NCI-H748 (cell line): ENCODE measurements around the gene AHCYL1.

Experiments used
- DNase-seq: peaks from one replicate; lab custom pipeline; 2025; ENCODE audit not compliant: unreplicated experiment; lab: John Stamatoyannopoulos, UW

AHCYL1 gene

GRCh38 chr1:109975718-109976117 lies 8.8 kb upstream of the AHCYL1 start:
- DNase-seq = no peak

DNA sequence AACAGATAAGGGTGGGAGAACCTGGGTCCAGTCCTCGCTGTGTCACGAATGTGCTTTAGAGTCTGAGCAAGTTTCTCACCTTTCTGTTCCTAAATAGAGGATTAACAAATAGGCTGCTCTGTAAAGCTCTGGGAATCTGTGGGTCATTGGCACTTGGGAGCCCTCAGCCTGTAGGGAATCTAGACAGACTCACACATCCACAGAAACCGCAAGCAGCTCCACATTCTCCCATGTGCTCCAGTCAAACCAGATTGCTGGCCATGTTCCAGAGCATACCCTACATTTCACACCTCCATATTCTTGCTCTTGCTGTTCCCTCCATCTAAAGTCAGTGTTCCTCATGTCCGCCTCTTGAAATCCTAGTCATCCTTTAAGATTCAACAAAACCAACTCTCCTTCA lies 7.8 kb upstream of the AHCYL1 start:
- no peak for DNase-seq

DNA sequence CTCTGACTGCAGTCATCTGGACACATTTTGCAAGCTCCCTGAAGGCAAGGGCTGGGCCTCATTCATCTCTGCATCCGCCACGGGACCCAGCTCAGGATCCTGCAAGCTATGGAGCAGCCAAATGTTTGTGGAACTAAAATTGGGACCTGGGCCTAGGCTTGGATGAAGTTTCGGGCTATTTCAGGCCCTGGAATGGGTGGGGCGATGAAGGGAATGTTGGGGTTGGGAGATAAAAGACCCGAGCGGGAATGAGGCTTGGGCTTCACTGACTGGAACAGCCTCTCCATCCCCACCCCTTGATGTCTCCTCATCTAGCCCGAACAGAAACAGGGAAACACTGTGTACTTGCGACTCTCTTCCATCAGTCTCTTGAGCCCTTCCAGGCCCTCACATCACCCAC lies 7.3 kb upstream of the AHCYL1 start:
- no peak for DNase-seq

- DNase-seq = no peak
Measured at GRCh38 chr1:109977657-109978378, 6.7 kb upstream of the AHCYL1 start.

DNA sequence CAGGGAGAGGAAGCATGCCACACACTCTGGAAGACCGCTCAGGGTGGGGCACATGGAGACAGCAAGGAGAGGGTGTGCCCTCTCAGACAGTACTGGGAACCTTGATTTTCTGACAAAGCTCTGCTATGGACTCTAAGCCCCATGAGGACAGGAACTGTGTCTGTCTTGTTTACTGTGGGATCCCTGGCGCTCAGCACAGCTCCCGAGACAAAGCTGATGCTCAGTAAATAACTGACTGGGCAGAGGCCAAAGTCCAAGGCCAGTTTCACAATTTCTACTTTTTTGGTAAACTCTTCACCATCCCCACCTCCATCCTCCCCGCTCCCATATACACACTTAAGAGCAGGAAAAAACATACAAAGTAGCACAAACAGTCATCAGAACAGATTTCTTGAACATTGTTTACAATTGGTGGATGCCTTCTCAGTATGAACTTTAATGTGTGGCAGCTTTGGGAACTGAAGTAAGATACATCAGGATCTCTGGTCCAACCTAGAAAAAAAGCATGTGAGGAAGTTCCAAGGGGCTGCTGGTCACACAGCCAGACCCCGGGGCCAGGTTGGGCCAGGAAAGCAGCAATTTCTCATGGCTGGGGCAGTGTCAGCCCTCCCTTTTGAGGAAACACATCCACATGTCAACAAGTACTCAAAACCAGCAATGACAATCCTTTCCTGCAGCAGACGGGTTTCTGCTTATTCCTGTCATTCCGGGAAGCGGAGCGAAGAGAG lies 5.6 kb upstream of the AHCYL1 start:
- no peak for DNase-seq

DNA sequence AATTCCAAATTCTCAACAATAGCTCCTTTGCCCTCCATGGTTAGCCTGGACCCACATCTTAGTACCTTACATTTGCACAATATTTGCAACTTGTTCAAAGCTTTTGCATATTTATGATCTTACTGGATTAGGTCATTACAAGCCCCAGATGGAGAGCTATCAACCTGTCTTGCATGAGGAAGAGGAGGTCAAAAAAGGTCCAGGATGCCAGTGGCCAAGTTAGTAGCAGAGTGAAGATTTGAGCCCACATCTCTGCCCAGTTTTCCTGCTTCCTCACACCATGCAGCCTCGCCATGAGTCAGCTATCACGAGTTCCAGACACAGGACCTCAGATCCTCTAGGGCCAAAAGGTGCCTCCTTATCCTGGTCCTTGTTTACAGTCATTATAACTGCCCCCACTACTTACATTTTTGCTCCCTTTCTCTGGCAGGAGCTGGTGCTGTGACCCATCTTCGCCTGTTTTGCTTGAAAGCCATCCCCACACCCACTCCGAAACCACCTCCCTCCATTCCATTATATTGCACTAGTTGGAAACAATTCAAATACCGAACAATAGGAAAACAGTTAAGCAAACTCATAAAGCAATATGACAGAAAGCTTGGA lies 5.0 kb upstream of the AHCYL1 start:
- DNase-seq = no peak

- peak; percentile 52 for DNase-seq
Measured at GRCh38 chr1:109980324-109981003, 4.1 kb upstream of the AHCYL1 start.

- DNase-seq = no peak
Measured at GRCh38 chr1:109981004-109981335, 3.6 kb upstream of the AHCYL1 start.

DNA sequence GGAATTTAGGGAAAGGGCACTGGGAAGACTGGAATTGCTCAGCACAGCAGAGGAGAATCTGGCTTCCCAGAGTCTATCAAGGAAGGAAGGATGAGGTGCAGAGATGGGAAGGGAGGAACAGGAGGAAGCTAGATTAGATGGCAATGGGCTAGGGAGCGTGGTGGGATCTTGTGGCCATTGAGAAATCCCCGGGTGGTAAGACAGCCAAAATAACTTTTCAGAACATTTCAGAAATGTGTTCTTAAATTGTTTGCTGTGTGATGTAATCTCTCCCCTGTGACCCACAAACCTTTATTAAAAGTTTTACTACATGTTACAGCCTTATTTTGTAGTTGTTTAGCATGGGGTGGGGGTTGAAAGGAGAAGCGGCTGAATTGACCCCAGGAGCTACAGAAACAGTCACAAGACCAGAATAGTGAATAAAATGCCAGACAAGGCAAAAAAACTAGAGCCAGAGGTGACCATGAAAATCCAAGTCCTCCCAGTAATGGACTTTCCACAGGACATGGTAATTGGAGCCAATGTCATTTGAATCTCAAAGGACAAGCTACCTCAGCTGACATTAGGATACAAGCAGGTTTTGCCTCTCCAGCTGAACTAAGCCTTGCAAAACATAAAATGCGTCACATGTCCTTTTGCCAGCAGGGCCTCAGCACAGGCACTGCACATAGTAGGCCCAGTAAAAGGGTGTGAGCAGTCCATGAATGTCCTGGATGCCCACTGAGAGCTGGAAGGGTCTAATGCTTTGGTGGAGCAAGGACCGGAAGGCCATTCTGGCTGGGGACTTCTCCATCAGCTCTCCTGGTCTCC lies 980 bp upstream of the AHCYL1 start:
- no peak for DNase-seq

DNA sequence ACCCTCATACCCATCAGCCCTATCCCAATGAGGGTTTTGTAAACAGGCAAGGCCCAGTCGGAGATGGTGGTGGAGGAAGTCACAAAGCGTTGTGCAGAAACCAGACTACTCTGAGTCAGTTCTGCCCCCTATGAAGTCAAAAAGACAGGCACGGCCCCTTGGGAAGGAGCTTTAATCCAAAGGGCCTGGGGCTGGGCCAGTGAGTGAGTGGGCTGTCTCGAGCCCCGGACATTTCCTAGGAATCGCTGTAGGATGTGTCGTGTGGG lies 442 bp upstream of the AHCYL1 start:
- peak; percentile 58 for DNase-seq

- peak; percentile 47 for DNase-seq
Measured at GRCh38 chr1:109985247-109986053, 885 bp downstream of the AHCYL1 start.

DNA sequence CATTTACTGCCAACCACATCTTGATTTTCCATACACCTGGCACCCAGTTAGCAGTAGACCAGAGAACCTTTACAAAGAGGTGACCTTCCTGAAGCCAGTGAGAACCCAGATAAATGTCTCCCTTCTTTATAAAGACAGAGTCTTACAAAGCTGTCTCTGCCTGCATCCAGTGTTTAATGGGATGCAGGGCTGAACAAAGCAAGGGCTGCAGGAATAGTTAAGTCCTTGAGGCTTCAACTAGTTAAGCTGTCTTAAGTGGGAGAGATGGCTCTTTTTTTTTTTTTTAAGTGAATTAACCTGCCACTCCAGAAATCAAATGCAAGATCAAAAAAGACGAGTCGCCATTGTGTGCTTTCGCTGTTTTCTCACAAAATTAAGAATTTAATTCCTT lies 1.5 kb downstream of the AHCYL1 start:
- DNase-seq = no peak

- no peak for DNase-seq
Measured at GRCh38 chr1:109988349-109988914, 3.9 kb downstream of the AHCYL1 start.

DNA sequence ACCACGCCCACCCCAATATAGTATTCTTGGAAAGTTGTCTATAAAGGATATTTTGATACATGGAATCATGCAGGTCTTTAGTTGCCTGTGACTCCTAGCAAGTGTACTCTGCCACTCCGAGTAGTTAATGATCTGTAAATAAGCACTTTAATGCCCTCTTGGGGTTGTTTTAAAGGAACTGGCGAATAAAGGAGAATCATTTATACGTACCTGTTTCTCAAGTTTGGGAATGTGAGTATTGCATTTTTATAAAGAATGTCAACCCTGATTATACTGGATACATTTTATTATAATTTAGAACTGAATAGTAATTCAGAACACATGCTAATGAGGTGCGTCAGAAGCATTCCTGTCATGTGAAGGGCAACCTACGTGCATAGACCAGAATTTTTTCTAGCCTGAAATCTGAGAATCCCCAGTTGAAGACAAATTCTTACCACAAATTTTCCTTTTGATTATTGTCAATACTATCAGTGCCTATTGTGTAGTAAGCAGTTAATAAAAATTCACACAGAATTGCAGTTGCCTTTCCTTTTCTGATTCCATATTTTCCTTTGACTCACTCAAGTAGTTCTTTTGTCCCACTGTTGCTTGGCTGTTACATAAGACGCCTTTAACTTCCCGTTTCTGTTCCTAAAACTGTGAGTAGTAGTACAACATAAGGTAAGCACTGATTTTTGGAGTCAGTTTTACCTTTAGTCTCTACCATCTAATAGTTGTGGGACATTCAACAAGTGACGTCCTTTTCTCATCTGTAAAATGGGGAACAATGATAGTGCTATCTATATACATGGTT lies 5.1 kb downstream of the AHCYL1 start:
- no peak for DNase-seq

GRCh38 chr1:109990302-109990653 lies 5.7 kb downstream of the AHCYL1 start:
- no peak for DNase-seq

DNA sequence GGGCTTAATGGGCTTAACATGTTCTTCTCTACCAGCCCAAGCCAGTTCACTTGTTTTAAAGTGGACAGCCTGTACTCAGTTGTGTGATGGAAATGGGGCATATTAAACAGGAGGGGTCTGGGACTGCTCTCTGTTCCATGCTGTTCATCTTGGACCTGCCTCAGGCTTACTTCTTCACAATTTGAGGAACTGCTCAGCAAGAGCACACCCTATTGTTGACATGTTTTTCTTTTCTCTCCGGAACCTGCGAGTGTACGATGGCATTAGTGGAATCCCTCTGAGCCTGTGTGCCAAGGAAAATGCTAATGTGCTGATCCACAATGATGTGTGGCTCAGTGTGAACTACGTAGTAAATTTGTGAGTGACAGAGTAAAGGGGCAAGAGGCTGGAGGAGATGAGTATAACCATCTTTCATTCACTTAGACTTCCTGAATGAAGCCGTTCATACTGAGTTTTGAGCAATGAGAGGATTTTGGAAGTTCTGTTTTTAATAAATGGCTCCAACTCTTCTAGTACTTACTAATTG lies 6.9 kb downstream of the AHCYL1 start:
- DNase-seq = no peak

GRCh38 chr1:109993885-109994284 lies 9.3 kb downstream of the AHCYL1 start:
- DNase-seq = no peak

- DNase-seq = peak; percentile 21
Measured at GRCh38 chr1:109994654-109995053, 10.1 kb downstream of the AHCYL1 start.

DNA sequence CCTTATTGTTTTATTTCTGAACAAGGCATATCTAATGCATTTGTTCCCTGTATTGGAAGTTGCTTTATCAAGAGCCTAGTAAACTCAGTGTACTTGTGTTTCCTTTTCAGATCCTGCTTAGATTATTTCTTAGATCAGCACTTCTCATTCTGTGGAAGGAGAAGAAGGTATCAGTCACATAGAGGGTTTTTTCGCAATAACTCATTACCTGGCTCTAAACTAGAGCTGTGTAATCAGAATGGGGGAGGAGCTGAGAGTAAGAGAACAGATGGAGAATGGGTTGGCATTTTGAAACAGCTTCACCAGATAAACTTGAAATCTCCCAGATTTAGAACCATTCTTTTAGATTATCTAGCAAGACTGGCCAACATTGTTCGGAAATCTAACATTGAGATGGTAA lies 11.0 kb downstream of the AHCYL1 start:
- DNase-seq = no peak
